ENCODE measurements around the gene ENOX1.
A peak's percentile ranks its signal among the peaks of the same experiment; 100 is the strongest.

Gene ENOX1

DNA sequence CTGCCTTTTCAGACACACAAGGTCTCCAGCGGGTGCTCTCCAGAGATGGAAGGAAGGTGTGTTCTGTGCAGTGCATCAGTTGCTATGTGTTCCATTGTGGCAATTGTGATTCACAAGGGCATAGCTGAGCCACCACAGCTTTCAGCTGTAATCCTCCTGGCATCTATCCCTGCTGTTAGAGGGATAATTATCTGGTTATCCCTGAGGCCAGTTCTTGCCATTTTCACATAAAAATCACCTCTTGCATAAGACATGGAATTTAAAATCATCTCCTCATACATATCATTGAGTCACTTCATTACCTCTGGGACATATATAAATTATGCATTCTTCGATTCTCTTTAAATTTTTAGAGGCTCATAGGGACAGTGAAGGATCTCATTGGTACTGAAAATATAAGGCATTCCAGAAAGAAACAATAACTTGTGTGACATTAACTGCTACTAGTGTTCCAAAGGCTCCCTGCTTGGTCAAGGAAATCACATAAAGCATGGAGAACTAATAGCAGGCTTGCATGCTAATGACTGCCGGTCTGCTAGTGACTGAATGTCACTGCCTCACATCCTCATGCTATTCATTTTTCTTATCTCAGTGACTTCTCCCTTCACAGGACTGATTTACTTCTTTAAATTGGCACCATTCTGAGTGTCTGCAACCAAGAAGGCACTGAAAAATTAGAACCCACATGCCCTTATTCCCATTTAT, 214.0 kb downstream of the ENOX1 start:
- DNase-seq (ENCODE audit: low read depth) = no peak
- no peak overlapping the region for H3K4me3 ChIP-seq (ENCODE audit: low read depth, low read length)
- TF ChIP-seq, protein P1, sequence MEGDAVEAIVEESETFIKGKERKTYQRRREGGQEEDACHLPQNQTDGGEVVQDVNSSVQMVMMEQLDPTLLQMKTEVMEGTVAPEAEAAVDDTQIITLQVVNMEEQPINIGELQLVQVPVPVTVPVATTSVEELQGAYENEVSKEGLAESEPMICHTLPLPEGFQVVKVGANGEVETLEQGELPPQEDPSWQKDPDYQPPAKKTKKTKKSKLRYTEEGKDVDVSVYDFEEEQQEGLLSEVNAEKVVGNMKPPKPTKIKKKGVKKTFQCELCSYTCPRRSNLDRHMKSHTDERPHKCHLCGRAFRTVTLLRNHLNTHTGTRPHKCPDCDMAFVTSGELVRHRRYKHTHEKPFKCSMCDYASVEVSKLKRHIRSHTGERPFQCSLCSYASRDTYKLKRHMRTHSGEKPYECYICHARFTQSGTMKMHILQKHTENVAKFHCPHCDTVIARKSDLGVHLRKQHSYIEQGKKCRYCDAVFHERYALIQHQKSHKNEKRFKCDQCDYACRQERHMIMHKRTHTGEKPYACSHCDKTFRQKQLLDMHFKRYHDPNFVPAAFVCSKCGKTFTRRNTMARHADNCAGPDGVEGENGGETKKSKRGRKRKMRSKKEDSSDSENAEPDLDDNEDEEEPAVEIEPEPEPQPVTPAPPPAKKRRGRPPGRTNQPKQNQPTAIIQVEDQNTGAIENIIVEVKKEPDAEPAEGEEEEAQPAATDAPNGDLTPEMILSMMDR (IDR thresholded peaks at IDR 0.05; ENCODE audit: control insufficient read depth, extremely low read depth, insufficient read depth) = no peak

DNA sequence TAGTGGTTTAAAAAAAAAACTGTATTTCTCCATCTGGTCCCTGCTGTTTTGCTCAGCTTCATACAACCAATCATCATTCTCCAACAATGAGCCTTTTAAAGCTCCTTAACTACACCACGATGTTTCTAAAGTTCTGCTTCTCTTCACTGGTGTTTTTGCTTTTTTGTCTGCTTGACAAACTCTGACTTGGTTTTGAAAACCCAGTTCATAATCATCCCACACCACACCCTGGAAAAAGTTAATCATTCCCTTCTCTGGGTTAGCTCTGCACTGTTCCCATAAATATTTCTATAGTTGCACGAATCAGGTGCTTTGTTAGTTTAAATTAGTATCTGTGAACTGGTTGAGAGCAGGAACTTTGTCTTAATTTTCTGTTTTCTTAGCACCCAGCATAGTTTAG, 217.1 kb downstream of the ENOX1 start:
- no peak overlapping the region for H3K4me3 ChIP-seq (ENCODE audit: low read depth, low read length)
- DNase-seq (ENCODE audit: low read depth) = no peak
- TF ChIP-seq, protein P1 (IDR thresholded peaks at IDR 0.05; ENCODE audit: control insufficient read depth, extremely low read depth, insufficient read depth) = no peak

DNA sequence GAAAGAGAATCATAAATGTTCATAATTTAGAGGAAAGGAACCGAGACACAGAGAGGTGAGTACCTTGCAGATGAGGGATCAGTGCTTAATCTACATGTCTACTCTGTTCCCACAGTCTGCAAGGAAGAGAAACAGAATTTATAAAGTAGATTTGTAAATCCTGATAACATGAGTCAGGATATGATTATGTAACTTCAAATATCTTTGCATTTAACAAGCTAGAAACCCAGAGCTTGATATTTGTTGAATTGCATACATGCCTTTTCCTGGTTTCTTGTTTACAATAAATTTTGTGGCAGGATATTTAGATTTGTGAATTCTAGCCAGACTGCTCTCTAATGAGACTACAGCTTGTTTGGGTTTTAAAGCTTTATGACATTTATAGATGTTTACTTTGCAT, 219.2 kb downstream of the ENOX1 start:
- TF ChIP-seq, protein P1 (IDR thresholded peaks at IDR 0.05; ENCODE audit: control insufficient read depth, extremely low read depth, insufficient read depth) = no peak
- peak; percentile 86 for DNase-seq (ENCODE audit: low read depth)
- no peak overlapping the region for H3K4me3 ChIP-seq (ENCODE audit: low read depth, low read length)

DNA sequence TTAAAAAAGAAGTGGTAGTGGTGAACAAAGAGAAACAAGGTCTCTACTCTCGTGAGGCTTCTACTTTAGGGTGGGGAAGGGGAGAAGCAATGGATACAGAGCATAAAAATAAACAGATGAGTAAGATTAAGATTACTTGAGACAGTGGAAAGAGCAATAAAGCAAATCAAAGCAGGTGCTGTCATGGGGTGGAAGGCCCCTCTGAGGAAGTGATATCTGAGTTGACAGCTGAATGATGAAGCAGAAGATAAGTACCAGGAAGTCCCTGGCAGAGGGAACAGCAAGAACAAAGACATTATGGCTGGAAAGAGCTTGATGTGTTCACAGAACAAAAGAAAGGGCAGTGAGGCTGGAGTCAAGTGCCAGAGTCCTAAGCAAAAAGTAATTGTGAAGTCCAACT, 221.8 kb downstream of the ENOX1 start:
- DNase-seq (ENCODE audit: low read depth) = no peak
- no peak overlapping the region for H3K4me3 ChIP-seq (ENCODE audit: low read depth, low read length)
- TF ChIP-seq, protein P1 (IDR thresholded peaks at IDR 0.05; ENCODE audit: control insufficient read depth, extremely low read depth, insufficient read depth) = no peak

DNA sequence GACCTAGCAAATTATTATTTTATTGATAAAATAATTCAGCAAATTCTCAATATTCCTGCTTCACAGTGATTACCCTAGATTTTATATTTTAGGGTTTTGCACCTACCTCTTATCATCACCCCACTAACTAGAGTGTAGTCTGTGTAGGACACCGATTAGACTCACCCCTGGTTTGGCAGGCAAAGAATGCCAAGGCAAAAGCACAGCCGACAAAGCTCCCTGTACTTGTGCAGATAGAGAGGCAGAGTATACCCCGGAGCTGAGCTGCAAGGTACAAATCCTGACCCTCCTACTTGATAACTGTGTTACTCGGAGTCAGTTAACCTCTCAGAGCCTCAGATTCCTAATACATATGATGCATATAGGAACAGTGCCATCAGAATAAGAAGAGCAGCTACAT, 225.7 kb downstream of the ENOX1 start:
- DNase-seq (ENCODE audit: low read depth) = no peak
- H3K4me3 ChIP-seq (ENCODE audit: low read depth, low read length) = no peak overlapping the region
- TF ChIP-seq, protein P1 (IDR thresholded peaks at IDR 0.05; ENCODE audit: control insufficient read depth, extremely low read depth, insufficient read depth) = no peak

DNA sequence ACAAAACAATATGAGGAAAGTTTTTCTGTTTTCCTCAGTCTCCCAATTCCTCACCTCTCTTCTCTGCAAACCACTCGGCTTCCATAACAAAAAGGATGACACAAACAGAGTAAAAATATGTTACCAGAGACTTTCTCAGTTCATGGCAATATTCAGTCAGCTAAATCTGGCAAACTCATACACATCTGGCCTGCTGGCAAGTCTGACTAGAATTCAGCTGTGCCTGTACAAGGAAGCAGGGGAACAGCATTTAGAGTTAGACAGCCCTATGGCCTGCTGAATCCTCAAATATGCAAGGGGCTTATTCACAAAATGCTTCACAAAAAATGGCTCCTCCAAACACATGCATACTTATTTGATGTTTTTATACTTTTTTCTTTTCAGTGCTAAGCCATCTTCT, 227.8 kb downstream of the ENOX1 start:
- DNase-seq (ENCODE audit: low read depth) = no peak
- TF ChIP-seq, protein P1 (IDR thresholded peaks at IDR 0.05; ENCODE audit: control insufficient read depth, extremely low read depth, insufficient read depth) = no peak
- no peak overlapping the region for H3K4me3 ChIP-seq (ENCODE audit: low read depth, low read length)

DNA sequence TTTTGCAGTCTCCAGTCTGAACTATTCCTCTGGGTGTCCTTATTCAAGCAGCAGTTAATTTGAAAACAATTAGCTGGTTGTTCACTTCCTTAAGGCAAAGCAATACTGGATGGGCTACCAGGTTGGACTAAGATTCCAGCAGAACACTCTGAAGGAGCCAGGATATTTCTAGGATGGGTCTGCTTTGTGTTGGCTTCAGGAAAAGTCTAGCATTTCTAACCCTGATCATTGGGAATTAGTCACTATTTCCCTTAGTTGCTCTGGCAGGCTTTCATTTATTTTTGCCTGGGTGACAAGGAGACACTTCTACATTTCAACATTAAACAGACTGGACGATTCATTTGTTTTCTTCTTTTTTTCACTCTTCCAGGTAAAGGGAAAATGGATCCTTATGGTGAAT, 228.4 kb downstream of the ENOX1 start:
- H3K4me3 ChIP-seq (ENCODE audit: low read depth, low read length) = no peak overlapping the region
- DNase-seq (ENCODE audit: low read depth) = no peak
- TF ChIP-seq, protein P1 (IDR thresholded peaks at IDR 0.05; ENCODE audit: control insufficient read depth, extremely low read depth, insufficient read depth) = no peak
